ENCODE results near the gene SOS1.

GRCh38 chr2:39107156-39107555 is 13.7 kb downstream of the SOS1 start:
- TF ChIP-seq CTCF (conservative IDR thresholded peaks at IDR 0.05 in 1 of 2, IDR thresholded peaks at IDR 0.05 in 1 of 2; ENCODE audit: extremely low read depth in 1 of 2, insufficient read depth in 1 of 2, low read depth in 1 of 2, low read length in 2 of 2) (no peak), EZH2 (IDR thresholded peaks at IDR 0.05; ENCODE audit: borderline replicate concordance, low read length) (no peak)
